ENCODE data around the gene LY86. TPM values are rescaled to one million over a fixed set of nuclear protein-coding genes. Genes with fewer than 3 reads are reported as not detected.

The LY86 gene
- not detected in 2 replicates for total RNA-seq

DNA sequence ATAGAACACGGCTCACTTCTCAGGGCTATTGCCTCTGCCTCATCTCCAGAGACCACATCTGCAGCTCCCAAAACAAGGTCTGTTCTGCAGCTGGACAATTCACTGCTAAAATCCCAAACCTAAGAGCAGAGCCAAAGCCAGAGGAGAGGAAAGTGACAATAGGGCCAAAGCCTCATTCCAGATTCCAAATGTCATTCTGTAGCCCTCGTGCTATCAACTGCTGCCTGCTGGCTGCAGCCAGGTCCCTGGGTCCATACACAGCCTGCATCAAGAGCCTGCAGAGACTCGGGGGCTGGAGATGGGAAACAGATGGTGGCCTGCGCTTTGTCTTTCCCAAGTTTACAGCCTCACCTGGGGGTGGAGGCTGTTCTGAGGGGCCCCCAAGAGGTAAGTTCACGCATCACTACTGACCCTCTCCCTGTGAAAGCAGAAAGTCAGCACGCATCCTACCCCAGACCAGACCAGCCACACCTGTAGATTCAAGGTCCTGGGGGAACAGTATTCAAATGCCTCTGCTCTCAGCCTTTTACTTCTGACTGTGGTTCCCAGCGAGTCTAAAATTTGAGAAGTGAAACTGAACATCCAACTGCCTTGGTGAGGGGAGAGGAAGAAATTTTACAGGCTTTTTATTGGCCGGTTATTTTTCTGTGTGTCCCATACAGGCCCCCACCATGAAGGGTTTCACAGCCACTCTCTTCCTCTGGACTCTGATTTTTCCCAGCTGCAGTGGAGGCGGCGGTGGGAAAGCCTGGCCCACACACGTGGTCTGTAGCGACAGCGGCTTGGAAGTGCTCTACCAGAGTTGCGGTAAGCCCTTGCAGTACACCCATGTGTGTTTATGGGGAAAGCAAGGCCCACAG, at the start of gene LY86:
LY86 (plus strand) TSS at position 657 of the 860 bp plus-strand sequence; CDS start at position 672, 15 bp downstream.

All from dermis lymphatic vessel endothelial cell (primary cell).